T-helper 22 cell (primary cell): ENCODE results near the gene MRPL34.

Experiments
- DNase-seq: peaks from one replicate; pipeline ENCODE4 v3.0.0-alpha.2; 2020; ENCODE audit warnings: low read depth

MRPL34 gene

DNA sequence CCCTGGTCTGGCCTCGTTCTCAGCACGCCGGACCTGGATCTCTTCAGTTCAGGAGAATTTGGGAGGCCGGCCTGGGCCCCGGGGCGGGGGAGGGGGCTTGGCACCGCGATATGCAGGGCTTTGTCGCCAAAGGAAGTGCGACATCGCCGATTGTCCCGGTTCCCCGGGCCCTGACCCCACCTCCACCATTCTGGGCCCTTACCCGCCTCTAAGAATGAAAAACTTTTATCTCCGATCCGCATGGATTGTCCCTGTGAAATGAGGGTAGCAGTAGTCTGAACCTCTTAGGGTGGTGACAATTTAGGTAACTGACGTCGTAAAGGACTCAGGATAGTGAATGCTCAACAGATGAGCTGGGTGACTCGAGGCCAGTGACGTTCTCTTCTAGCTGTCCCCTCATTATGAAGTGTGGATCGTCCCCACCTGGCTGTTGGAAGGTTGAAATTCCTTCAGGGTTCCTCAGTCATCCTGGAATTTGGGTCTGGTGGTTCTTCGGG, 4.3 kb downstream of the MRPL34 start:
- DNase-seq = no peak

- no peak for DNase-seq
Measured at GRCh38 chr19:17311455-17312188, 6.0 kb downstream of the MRPL34 start.

- no peak for DNase-seq
Measured at GRCh38 chr19:17312189-17313113, 6.8 kb downstream of the MRPL34 start.

DNA sequence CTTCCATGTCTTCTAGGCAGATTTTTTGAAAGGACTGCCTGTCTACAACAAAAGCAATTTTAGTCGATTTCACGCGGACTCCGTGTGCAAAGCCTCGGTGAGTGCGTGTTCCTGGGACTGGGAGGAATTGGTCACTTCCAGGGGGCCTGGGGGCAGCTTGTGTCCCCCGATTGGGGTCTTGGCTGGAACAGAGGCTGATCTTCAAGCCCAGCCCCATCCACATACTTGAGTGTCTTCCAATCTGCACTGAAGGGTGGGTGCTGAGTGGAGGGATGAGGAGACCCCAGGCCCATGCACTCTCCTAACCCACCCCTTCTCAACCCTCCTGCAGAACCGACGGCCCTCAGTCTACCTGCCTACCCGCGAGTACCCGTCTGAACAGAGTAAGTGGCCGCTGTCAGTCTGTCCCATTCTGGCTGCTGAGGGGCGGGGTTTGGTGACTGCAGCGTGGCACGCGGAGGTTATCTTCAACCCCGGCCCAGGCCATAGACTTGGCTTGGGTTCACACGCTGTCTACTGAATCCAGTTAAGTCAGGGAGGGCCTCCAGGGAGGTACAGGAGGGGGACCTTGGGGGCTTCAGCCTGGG, 8.4 kb downstream of the MRPL34 start:
- no peak for DNase-seq

GRCh38 chr19:17318966-17319365, 13.3 kb downstream of the MRPL34 start:
- no peak for DNase-seq

- DNase-seq = no peak
Measured at GRCh38 chr19:17319473-17320238, 14.0 kb downstream of the MRPL34 start.

GRCh38 chr19:17320435-17320834, 14.8 kb downstream of the MRPL34 start:
- DNase-seq = no peak

DNA sequence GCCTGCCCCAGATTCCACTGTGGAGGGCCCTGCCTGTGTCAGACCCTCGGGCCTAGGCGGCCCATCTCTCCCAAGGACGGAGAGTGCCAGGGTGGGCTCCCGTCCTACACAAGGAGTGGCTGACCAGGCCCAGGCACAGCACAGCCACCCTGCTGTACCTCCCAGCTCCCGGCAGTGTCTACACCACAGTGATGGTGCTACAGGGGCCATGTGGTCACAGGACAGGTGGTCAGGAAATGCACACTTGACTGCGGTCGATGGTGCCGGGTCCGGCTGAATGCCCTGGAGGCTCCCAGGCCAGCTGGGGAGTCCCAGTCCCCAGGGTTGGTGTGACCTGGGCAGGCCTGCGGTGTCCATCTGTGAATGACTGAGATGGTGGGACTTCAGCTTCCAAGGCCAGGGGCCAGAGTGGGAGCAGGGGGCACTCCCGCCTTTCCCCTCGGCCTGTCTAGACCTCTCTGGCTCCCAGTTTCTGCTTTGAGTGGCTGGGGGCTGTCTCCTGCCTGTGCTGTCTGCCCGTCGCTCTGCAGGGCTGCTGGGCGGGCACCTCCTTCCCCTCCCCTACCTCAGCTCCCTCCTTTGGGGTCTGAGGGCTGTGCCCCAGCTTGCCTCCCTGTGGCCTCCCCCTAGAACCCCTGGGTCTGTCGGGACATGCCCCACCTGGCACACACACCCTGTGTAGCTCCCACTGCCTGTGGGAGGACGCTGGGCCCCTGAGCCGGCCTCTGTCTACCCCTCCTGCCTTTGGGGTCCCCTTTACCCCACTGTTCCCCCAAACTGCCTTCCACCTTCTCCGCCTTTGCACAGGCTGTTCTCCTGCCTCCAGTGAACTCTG, 16.2 kb downstream of the MRPL34 start:
- DNase-seq = no peak

DNA sequence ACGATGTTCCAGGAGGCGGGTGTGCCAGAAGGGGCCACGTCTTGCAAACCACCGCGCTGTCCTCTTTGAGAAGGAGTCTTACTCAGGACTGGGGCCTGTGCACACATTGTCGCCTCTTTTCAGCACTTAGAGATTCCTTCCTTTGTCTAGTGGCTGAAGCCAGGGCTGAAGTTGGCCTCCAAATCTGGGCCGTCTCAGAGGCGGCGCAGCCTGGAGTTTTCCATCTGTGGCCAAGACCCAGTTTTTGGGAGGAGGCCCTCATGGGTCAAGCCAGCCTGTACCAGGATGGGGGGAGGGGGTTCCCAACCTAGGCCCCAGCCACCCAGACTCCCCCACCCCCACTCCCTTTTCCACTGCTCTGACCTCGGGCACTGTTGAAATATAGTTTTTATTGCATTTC, 17.2 kb downstream of the MRPL34 start:
- DNase-seq = no peak

GRCh38 chr19:17323300-17323963, 17.8 kb downstream of the MRPL34 start:
- no peak for DNase-seq

GRCh38 chr19:17323964-17324332, 18.3 kb downstream of the MRPL34 start:
- no peak for DNase-seq

DNA sequence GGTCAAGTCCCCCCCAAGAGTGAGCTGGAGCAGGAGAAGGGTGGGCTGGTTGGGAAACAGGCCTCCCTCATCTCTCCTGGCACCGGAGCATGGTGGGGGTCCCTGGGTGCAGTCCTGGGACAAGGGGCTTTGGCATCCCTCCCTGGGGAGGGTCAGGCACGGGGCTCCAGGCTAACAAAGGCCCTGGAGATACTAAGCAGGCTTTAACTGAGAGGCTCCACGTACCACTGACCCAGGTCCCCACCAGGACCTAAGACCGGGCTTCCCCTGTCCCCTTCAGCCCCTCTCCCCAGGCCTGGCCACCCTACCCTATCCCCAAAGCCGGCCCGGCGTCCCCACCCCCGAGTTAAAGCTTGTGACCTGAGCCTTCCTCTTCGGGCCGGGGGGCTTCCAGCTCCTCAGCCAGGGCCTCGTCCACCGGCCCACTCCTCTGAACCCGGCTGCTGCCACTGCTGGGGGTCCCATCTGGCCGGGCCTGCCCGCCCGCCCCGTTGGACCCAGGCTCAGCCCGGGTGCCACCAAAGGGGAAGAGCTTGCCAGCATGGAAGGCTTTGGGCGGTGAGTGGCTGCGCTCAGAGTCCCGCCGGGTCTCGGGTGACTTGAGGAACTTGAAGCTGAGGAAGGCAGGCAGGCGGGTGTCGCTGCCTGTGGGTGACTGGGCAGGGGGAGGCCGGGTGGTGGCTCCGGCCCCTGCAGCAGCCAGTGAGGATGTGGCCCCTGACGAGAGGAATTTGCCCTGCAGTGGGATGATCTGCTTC, 18.9 kb downstream of the MRPL34 start:
- no peak for DNase-seq

- DNase-seq = no peak
Measured at GRCh38 chr19:17325133-17325532, 19.5 kb downstream of the MRPL34 start.

GRCh38 chr19:17325881-17326594, 20.4 kb downstream of the MRPL34 start:
- no peak for DNase-seq

DNA sequence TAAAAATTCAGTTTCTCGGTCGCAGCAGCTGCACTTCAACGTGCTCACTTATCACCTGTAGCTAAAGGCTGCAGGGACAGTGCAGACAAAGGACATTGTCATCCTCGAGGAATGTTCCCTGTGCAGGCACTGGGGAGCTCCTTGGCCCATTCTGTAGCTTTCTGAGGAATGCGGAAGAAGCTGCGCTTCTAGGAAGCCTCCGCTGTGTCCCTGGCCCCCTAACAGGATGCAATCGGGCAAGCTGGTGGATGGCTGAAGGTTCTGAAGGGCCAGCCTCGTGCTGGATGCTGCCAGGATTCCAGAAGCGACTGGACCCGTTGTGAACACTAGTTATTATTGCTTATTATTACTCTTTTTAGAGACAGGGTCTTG, 20.9 kb downstream of the MRPL34 start:
- DNase-seq = no peak

GRCh38 chr19:17327068-17327653, 21.5 kb downstream of the MRPL34 start:
- DNase-seq = no peak

DNA sequence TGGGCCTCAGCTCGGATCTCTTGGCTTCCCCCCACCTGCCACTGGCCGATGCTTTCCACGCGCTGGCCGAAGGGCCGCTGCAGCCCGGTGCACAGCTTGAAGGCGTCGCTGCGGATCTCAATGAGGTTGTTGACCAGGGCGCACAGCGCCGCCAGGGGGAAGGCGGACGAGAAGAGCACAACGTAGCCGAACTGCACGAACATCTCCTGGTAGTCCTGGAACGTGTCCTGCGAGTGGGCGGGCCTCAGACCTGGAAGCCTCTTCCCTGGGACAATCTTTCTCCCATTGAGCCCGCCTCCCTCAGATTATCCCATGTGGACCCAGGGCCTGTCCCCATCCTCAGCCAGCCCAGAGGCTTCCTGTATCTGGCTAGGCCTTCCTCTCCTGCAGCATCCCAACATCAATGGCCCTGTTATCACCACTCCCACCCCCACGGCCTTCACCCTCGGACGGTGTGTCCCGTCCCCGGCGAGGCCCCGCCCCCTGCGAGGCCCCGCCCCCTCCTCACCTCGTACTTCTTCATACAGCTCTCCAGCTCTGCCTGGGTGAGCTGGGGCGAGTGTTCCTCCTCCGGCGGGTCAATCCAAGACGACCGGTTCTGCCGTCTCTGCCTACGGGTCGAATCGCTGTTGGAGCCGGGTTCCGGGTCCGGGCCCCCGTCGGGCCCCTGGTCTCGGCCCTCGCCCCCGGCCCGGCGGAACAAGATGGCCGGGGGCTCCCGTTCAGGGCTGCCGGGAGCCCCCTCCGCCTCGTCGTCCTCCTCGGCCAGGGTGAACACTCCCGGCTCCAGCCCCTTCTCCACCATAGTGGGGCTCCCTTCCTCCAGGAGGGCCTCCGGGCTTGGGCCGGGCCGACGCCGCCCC, 22.2 kb downstream of the MRPL34 start:
- DNase-seq = peak; percentile 46
